Mesenchymal stem cell (in vitro differentiated cells and primary cell): ENCODE measurements around the gene CEP128.

Source experiments
- DNase-seq: peaks from one replicate; pipeline ENCODE4 v3.0.0-alpha.2; 2013
- H2AFZ ChIP-seq: one replicate; pipeline ENCODE4 v1.6.1; 2013; ENCODE audit warnings: low read depth, mild to moderate bottlenecking, control low read depth, inconsistent platforms, low read length, moderate library complexity
- H2AK5ac ChIP-seq: 2 replicates; pipeline ENCODE4 v1.6.1; 2013; ENCODE audit warnings: low read length, moderate library complexity, mild to moderate bottlenecking, inconsistent platforms; ENCODE audit not compliant: severe bottlenecking
- H2BK120ac ChIP-seq: one replicate; pipeline ENCODE4 v1.6.1; 2013; ENCODE audit warnings: low read depth, mild to moderate bottlenecking, inconsistent platforms, low read length, moderate library complexity
- H2BK12ac ChIP-seq, 2 experiments: one replicate each; pipeline ENCODE4 v1.6.1; 2013; ENCODE audit warnings: inconsistent platforms in 2 of 2, low read length in 2 of 2, mild to moderate bottlenecking in 2 of 2, moderate library complexity in 2 of 2, control low read depth in 1 of 2
- H2BK15ac ChIP-seq: one replicate; pipeline ENCODE4 v1.6.1; 2013; ENCODE audit warnings: mild to moderate bottlenecking, low read depth, inconsistent platforms; ENCODE audit not compliant: poor library complexity, severe bottlenecking
- H2BK5ac ChIP-seq: 2 replicates; pipeline ENCODE4 v1.6.1; 2013; ENCODE audit warnings: low read depth, mild to moderate bottlenecking, low read length, control low read depth, inconsistent platforms; ENCODE audit not compliant: poor library complexity, severe bottlenecking
- H3K14ac ChIP-seq, 2 experiments: one replicate each; pipeline ENCODE4 v1.6.1; 2013; ENCODE audit warnings: inconsistent platforms in 2 of 2, low read length in 2 of 2, control low read depth in 1 of 2, mild to moderate bottlenecking in 1 of 2, moderate library complexity in 1 of 2
- H3K18ac ChIP-seq, 2 experiments: one replicate each; pipeline ENCODE4 v1.6.1; 2013; ENCODE audit warnings: inconsistent platforms in 2 of 2, low read length in 2 of 2, control low read depth in 1 of 2, low read depth in 1 of 2, mild to moderate bottlenecking in 1 of 2
- H3K23ac ChIP-seq, 2 experiments: one replicate each; pipeline ENCODE4 v1.6.1; 2013; ENCODE audit warnings: inconsistent platforms in 2 of 2, low read length in 2 of 2, mild to moderate bottlenecking in 2 of 2, moderate library complexity in 2 of 2, control low read depth in 1 of 2
- H3K27ac ChIP-seq: 2 replicates; pipeline ENCODE4 v1.5.1; 2013; ENCODE audit warnings: mild to moderate bottlenecking, moderate library complexity, low read length, control low read depth, inconsistent platforms; ENCODE audit not compliant: poor library complexity, severe bottlenecking
- H3K27me3 ChIP-seq, 2 experiments: 2 replicates each; pipeline versions ENCODE4 v1.6.1 to v1.7.0; 2013; ENCODE audit warnings: low read length in 2 of 2, mild to moderate bottlenecking in 2 of 2, moderate library complexity in 2 of 2, control low read depth in 1 of 2, inconsistent platforms in 1 of 2; ENCODE audit not compliant: control insufficient read depth in 1 of 2, insufficient read depth in 1 of 2
- H3K36me3 ChIP-seq, 2 experiments: 2 replicates each; pipeline versions ENCODE4 v1.6.1 to v1.7.0; 2013; ENCODE audit warnings: low read length in 2 of 2, control low read depth in 1 of 2, inconsistent platforms in 1 of 2, low read depth in 1 of 2, mild to moderate bottlenecking in 1 of 2; ENCODE audit not compliant: insufficient read depth in 2 of 2, control insufficient read depth in 1 of 2
- H3K4ac ChIP-seq, 2 experiments: one replicate each; pipeline ENCODE4 v1.6.1; 2013; ENCODE audit warnings: inconsistent platforms in 2 of 2, low read length in 2 of 2, mild to moderate bottlenecking in 2 of 2, moderate library complexity in 2 of 2, control low read depth in 1 of 2, low read depth in 1 of 2
- H3K4me1 ChIP-seq: 2 replicates; pipeline ENCODE4 v1.6.1; 2013; ENCODE audit warnings: low read depth, low read length, control low read depth; ENCODE audit not compliant: control insufficient read depth, insufficient read depth
- H3K4me2 ChIP-seq: 2 replicates; pipeline ENCODE4 v1.6.1; 2013; ENCODE audit warnings: low read length, mild to moderate bottlenecking, inconsistent platforms; ENCODE audit not compliant: poor library complexity, severe bottlenecking
- H3K4me3 ChIP-seq, 2 experiments: 2 replicates each; pipeline versions ENCODE4 v1.5.1 to v1.7.0; 2013; ENCODE audit warnings: low read length in 2 of 2, mild to moderate bottlenecking in 2 of 2, control low read depth in 1 of 2, low read depth in 1 of 2; ENCODE audit not compliant: insufficient read depth in 1 of 2
- H3K79me1 ChIP-seq: replicated peaks from 2 replicates; pipeline ENCODE4 v1.6.1; 2013; ENCODE audit warnings: mild to moderate bottlenecking, control low read depth, low read length, inconsistent platforms; ENCODE audit not compliant: poor library complexity, severe bottlenecking
- H3K9ac ChIP-seq: 2 replicates; pipeline ENCODE4 v1.7.0; 2013; ENCODE audit warnings: mild to moderate bottlenecking, low read length, moderate library complexity
- H3K9me3 ChIP-seq: 2 replicates; pipeline ENCODE4 v1.7.0; 2013; ENCODE audit warnings: mild to moderate bottlenecking, low read length; ENCODE audit not compliant: control insufficient read depth
- H4K8ac ChIP-seq: one replicate; pipeline ENCODE4 v1.6.1; 2013; ENCODE audit warnings: inconsistent platforms, mild to moderate bottlenecking, low read length, moderate library complexity
- H4K91ac ChIP-seq: one replicate; pipeline ENCODE4 v1.6.1; 2013; ENCODE audit warnings: mild to moderate bottlenecking, low read length, inconsistent platforms
- WGBS: methylation state at CpG from one replicate; pipeline ENCODE4 v1.1.7; 2013; ENCODE audit warnings: mixed read lengths; 5-methylcytosine and 5-hydroxymethylcytosine counted together

The CEP128 gene

DNA sequence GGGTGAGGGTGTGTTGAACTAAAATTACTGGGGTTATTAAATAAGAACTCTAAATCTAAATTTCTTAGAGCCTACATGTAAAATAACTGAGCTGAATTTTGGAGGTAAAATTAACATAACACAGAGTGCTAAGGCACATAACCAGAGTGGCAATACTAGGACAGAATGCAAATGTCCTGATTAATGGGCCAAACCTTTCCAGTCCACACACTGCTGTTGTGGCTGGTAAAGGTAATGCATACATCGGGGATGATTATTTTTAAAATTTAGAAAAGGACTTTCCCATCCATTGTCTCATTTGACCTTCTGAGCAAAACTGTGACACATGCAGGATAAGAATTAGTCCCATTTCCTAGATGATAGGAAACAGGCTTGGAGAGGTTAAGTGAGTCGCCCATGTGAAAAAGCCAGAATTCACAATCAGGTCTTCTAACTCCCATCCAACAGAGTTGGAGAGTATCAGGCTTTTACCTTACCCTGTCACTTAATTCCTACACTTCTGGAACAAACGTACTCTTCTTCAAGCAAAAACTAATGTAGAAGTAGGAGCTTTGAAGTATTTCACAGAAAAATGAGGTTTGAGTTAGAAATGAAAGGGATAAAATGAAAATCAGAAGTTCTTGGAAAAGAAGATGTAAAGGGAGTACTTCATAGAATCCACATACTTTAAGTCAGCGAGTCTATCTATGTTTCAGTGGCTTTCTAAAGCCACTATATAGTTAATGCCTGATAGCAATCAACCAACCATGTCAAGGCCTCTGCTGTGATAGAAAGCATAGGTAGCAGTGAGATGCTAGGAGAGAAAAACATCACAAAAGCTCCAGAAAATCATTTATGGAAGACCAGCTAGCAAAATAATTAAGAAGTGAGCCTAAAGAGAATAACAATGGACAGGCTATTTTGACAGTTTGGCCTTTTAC is 395.3 kb downstream of the CEP128 start:
- Histone ChIP-seq H3K4me2 (no peak overlapping the region), H3K79me1 (no peaks in the 10 kb centered on the region), H2BK5ac (no peak overlapping the region), H3K23ac (no peak overlapping the region), H2BK120ac (no peak overlapping the region), H3K4ac (no peak overlapping the region), H3K18ac (no peak overlapping the region), H3K9me3 (no peaks in the 10 kb centered on the region), H2AK5ac (no peak overlapping the region), H3K14ac (no peak overlapping the region), H4K91ac (no peak overlapping the region), H2BK15ac (no peak overlapping the region), H2AFZ (no peak overlapping the region), H3K27me3 (no peaks in the 10 kb centered on the region), H3K27ac (no peak overlapping the region), H4K8ac (no peak overlapping the region), H3K9ac (no peak overlapping the region), H3K36me3 (no peaks in the 10 kb centered on the region), H3K4me1 (no peaks in the 10 kb centered on the region), H2BK12ac (no peak overlapping the region), H3K4me3 (no peak overlapping the region)
- WGBS: 100% methylated on average over 2 of the region's 4 CpGs
- no peak for DNase-seq

GRCh38 chr14:80544366-80544765 is 397.2 kb downstream of the CEP128 start:
- H3K9ac ChIP-seq: no peak overlapping the region
- H2AK5ac ChIP-seq: no peak overlapping the region
- H2BK5ac ChIP-seq: no peak overlapping the region
- DNase-seq: no peak
- no peak overlapping the region for H3K18ac ChIP-seq
- no peak overlapping the region for H2BK120ac ChIP-seq
- no peak overlapping the region for H2BK15ac ChIP-seq
- no peak overlapping the region for H4K8ac ChIP-seq
- WGBS: no CpG with 5 or more reads among the region's 2 CpGs
- H3K4ac ChIP-seq: no peak overlapping the region
- no peak overlapping the region for H2AFZ ChIP-seq
- H3K23ac ChIP-seq: no peak overlapping the region
- no peak overlapping the region for H3K4me3 ChIP-seq
- H3K27me3 ChIP-seq: no peaks in the 10 kb centered on the region
- H3K4me2 ChIP-seq: no peak overlapping the region
- H3K27ac ChIP-seq: no peak overlapping the region
- no peak overlapping the region for H4K91ac ChIP-seq
- H3K14ac ChIP-seq: no peak overlapping the region
- peaks cover 9% of the 10 kb centered on the region for H3K9me3 ChIP-seq
- no peaks in the 10 kb centered on the region for H3K36me3 ChIP-seq
- H3K4me1 ChIP-seq: no peaks in the 10 kb centered on the region
- no peak overlapping the region for H2BK12ac ChIP-seq
- no peaks in the 10 kb centered on the region for H3K79me1 ChIP-seq

DNA sequence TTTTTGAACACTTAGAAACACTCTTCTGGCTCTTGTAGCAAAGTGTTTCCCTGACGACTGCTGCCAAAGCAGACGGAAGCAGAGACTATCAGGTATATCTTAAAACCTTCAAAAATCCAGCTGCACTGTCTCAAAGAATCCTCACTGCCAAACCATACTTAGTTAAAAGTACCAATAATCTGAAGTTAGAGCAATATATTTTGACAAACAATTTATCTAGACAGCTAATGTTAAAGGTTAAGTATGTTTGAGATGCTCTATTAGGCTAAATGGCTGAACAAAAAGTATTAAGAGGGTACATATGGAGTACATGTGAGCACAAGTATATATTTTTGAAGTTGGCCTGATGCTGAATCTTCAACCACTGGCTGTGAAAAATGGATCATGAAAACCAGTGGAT is 398.3 kb downstream of the CEP128 start:
- DNase-seq: no peak
- Histone ChIP-seq H3K18ac (no peak overlapping the region), H3K4me3 (no peak overlapping the region), H4K8ac (no peak overlapping the region), H3K9ac (no peak overlapping the region), H3K9me3 (peaks cover 9% of the 10 kb centered on the region), H3K23ac (no peak overlapping the region), H4K91ac (no peak overlapping the region), H2BK15ac (no peak overlapping the region), H3K14ac (no peak overlapping the region), H2AFZ (no peak overlapping the region), H2BK12ac (no peak overlapping the region), H3K27ac (no peak overlapping the region), H3K4ac (no peak overlapping the region), H3K4me2 (no peak overlapping the region), H2BK120ac (no peak overlapping the region), H3K79me1 (no peaks in the 10 kb centered on the region), H3K27me3 (no peaks in the 10 kb centered on the region), H2BK5ac (no peak overlapping the region), H2AK5ac (no peak overlapping the region), H3K4me1 (no peaks in the 10 kb centered on the region), H3K36me3 (no peaks in the 10 kb centered on the region)
- WGBS: 61% methylated on average over 2 of the region's 2 CpGs

GRCh38 chr14:80538633-80539375 is 402.7 kb downstream of the CEP128 start:
- H2AK5ac ChIP-seq: no peak overlapping the region
- no peak overlapping the region for H3K4me3 ChIP-seq
- H3K27ac ChIP-seq: no peak overlapping the region
- H3K4me1 ChIP-seq: no peaks in the 10 kb centered on the region
- WGBS: 96% methylated on average over 5 of the region's 7 CpGs
- H2BK15ac ChIP-seq: no peak overlapping the region
- DNase-seq: peak; percentile 15
- H3K4ac ChIP-seq: no peak overlapping the region
- no peak overlapping the region for H3K14ac ChIP-seq
- H3K27me3 ChIP-seq: no peaks in the 10 kb centered on the region
- H3K9ac ChIP-seq: no peak overlapping the region
- no peak overlapping the region for H3K23ac ChIP-seq
- H2BK5ac ChIP-seq: no peak overlapping the region
- H3K79me1 ChIP-seq: no peaks in the 10 kb centered on the region
- H3K9me3 ChIP-seq: peaks cover 9% of the 10 kb centered on the region
- no peak overlapping the region for H2AFZ ChIP-seq
- no peak overlapping the region for H2BK12ac ChIP-seq
- H3K18ac ChIP-seq: no peak overlapping the region
- H3K36me3 ChIP-seq: no peaks in the 10 kb centered on the region
- no peak overlapping the region for H2BK120ac ChIP-seq
- no peak overlapping the region for H4K91ac ChIP-seq
- no peak overlapping the region for H3K4me2 ChIP-seq
- no peak overlapping the region for H4K8ac ChIP-seq
